Measurements from ENCODE around the gene ZNF331.

Gene ZNF331

DNA sequence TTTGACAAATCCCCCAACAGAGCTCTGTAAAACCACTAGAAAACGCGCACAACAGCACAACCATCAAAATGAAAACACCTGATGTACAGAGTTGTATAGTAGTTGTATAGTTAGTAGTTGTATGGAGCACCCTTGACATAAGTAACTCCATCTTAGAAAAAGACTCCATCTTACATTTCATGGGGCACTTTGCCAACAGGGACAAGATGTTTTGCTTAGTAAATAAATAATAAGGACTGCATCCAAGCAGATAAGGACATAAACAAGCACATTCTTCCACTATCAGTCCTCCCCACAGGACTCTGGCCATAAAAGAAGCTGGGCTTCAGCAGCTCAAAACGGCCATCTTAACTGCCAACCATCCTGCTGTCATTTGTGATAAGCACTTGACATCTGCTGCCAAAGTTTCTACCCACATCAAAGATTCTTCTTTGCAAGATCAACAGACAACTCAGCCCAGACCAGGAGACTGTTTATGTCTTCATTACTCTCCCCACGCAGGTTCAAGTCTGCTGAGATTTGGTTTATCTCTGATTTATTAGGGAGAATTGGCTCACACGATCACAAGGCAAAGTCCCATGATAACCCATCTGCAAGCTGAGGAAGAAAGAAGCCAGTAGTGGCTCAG, 20.7 kb upstream of the ZNF331 start:
- H3K4me3 ChIP-seq (ENCODE audit: low read depth, low read length), result no peak overlapping the region
- H3K9me3 ChIP-seq (ENCODE audit: control insufficient read depth, insufficient read depth, low read depth, low read length), result no peaks in the 10 kb centered on the region
- ChIA-PET POLR2A (no interaction called here), CTCF (no interaction called here)
- H3K27ac ChIP-seq (ENCODE audit: extremely low read depth, low read depth, low read length), result no peak overlapping the region
- no peaks in the 10 kb centered on the region for H3K4me1 ChIP-seq (ENCODE audit: control insufficient read depth, insufficient read depth, low read length)
- TF ChIP-seq ZNF48 (tag by site-specific recombination; IDR thresholded peaks at IDR 0.05), result no peak
- TF ChIP-seq, protein P1, sequence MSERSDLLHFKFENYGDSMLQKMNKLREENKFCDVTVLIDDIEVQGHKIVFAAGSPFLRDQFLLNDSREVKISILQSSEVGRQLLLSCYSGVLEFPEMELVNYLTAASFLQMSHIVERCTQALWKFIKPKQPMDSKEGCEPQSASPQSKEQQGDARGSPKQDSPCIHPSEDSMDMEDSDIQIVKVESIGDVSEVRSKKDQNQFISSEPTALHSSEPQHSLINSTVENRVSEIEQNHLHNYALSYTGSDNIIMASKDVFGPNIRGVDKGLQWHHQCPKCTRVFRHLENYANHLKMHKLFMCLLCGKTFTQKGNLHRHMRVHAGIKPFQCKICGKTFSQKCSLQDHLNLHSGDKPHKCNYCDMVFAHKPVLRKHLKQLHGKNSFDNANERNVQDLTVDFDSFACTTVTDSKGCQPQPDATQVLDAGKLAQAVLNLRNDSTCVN (tag by site-specific recombination; optimal IDR thresholded peaks at IDR 0.05), result no peak
- TF ChIP-seq TRIM28 (IDR thresholded peaks at IDR 0.05; ENCODE audit: borderline replicate concordance, low read length), result no peak
- TF ChIP-seq ZNF792 (tag by site-specific recombination; IDR thresholded peaks at IDR 0.05), result no peak
- TF ChIP-seq ZNF239 (tag by site-specific recombination; IDR thresholded peaks at IDR 0.05), result no peak
- TF ChIP-seq ZNF560 (tag by site-specific recombination; IDR thresholded peaks at IDR 0.05; ENCODE audit: borderline replicate concordance), result no peak
- H3K36me3 ChIP-seq (ENCODE audit: control insufficient read depth in 2 of 2, insufficient read depth in 1 of 2, low read length in 2 of 2), result no peaks in the 10 kb centered on the region

DNA sequence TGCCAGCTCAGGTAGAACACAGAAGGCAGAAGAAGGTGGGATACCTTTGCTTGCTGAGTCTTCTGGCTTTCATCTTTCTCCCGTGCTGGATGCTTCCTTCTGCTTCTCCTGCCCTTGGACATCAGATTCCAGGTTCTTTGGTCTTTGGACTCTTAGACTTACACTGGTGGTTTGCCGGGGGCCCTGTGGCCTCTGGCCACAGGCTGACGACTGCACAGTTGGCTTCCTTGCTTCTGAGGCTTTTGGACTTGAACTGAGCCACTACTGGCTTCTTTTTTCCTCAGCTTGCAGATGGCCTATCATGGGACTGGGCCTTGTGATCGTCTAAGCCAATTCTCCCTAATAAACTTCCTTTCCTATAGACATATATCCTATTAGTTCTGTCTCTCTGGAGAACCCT, 19.8 kb upstream of the ZNF331 start:
- Histone ChIP-seq H3K27ac (ENCODE audit: extremely low read depth, low read depth, low read length) (no peak overlapping the region), H3K4me1 (ENCODE audit: control insufficient read depth, insufficient read depth, low read length) (no peaks in the 10 kb centered on the region), H3K9me3 (ENCODE audit: control insufficient read depth, insufficient read depth, low read depth, low read length) (no peaks in the 10 kb centered on the region), H3K36me3 (ENCODE audit: control insufficient read depth in 2 of 2, insufficient read depth in 1 of 2, low read length in 2 of 2) (peaks cover 5 to 6% of the 10 kb centered on the region in 2 experiments), H3K4me3 (ENCODE audit: low read depth, low read length) (no peak overlapping the region)
- ChIA-PET POLR2A (no interaction called here), CTCF (no interaction called here)
- TF ChIP-seq ZNF747 (tag by site-specific recombination; IDR thresholded peaks at IDR 0.05), result no peak
- TF ChIP-seq, protein P2, sequence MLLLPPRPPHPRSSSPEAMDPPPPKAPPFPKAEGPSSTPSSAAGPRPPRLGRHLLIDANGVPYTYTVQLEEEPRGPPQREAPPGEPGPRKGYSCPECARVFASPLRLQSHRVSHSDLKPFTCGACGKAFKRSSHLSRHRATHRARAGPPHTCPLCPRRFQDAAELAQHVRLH (tag by site-specific recombination; IDR thresholded peaks at IDR 0.05), result no peak
- TF ChIP-seq ZSCAN16 (tag by site-specific recombination; IDR thresholded peaks at IDR 0.05), result no peak

DNA sequence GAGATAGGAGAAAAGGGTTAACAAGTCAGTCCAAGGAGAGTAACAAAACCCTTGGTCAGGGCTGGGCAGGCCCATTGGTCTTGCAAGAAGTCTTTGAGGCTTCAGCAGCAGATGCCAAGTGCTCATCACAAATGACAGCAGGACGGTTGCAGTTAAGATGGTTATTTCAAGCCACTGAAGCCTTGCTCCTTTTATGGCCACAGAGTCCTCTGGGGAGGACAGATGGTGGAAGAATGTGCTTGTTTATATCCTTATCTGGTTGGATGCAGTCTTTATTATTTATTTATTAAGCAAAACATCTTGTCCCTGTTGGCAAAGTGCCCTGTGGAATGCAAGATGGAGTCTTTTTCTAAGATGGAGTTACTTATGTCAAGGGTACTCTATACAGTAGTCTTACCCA, 19.2 kb upstream of the ZNF331 start:
- Histone ChIP-seq H3K27ac (ENCODE audit: extremely low read depth, low read depth, low read length) (no peak overlapping the region), H3K9me3 (ENCODE audit: control insufficient read depth, insufficient read depth, low read depth, low read length) (no peaks in the 10 kb centered on the region), H3K4me1 (ENCODE audit: control insufficient read depth, insufficient read depth, low read length) (no peaks in the 10 kb centered on the region), H3K4me3 (ENCODE audit: low read depth, low read length) (no peak overlapping the region), H3K36me3 (ENCODE audit: control insufficient read depth in 2 of 2, insufficient read depth in 1 of 2, low read length in 2 of 2) (peaks cover 8 to 11% of the 10 kb centered on the region in 2 experiments)
- POLR2A ChIA-PET, result no interaction called here
- CTCF ChIA-PET, result no interaction called here
- TF ChIP-seq ZNF19 (tag by site-specific recombination; IDR thresholded peaks at IDR 0.05; ENCODE audit: low read depth) (no peak), ZNF561 (tag by site-specific recombination; IDR thresholded peaks at IDR 0.05; ENCODE audit: borderline replicate concordance) (no peak), ZNF571 (tag by site-specific recombination; IDR thresholded peaks at IDR 0.05) (no peak), ZNF112 (tag by site-specific recombination; IDR thresholded peaks at IDR 0.05) (no peak)

DNA sequence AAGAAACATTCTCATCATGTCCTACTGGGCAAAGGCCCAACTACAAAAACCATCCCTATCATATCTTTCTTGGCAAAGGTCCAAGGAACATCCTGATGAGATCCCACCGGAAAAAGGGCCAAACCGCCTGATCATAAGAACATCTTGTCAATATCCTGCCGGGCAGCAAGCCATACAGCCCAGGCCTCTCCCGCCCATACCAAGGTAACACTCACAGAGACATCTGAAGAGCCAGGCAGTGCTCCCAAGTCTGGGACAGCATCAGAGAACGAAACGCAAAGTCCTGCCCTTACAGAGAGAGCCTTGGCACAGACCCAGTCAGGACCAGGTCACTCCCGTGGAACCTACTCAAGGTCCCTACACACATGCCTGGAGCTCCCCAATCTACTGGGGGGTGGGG, 18.5 kb upstream of the ZNF331 start:
- TF ChIP-seq ZNF600 (tag by site-specific recombination; IDR thresholded peaks at IDR 0.05) (no peak), ZNF416 (tag by site-specific recombination; IDR thresholded peaks at IDR 0.05) (no peak), ZNF366 (tag by site-specific recombination; conservative IDR thresholded peaks at IDR 0.05) (no peak), ZNF335 (tag by site-specific recombination; conservative IDR thresholded peaks at IDR 0.05) (no peak), ZNF202 (tag by site-specific recombination; IDR thresholded peaks at IDR 0.05; ENCODE audit: borderline replicate concordance) (no peak), ZNF292 (tag by site-specific recombination; IDR thresholded peaks at IDR 0.05; ENCODE audit: borderline replicate concordance, low read depth) (no peak), ZNF521 (tag by site-specific recombination; IDR thresholded peaks at IDR 0.05) (no peak), ZNF529 (tag by site-specific recombination; IDR thresholded peaks at IDR 0.05; ENCODE audit: insufficient replicate concordance) (no peak)
- TF ChIP-seq, protein P3, sequence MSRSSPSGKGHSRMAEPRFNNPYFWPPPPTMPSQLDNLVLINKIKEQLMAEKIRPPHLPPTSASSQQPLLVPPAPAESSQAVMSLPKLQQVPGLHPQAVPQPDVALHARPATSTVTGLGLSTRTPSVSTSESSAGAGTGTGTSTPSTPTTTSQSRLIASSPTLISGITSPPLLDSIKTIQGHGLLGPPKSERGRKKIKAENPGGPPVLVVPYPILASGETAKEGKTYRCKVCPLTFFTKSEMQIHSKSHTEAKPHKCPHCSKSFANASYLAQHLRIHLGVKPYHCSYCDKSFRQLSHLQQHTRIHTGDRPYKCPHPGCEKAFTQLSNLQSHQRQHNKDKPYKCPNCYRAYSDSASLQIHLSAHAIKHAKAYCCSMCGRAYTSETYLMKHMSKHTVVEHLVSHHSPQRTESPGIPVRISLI (tag by site-specific recombination; IDR thresholded peaks at IDR 0.05), result no peak
- TF ChIP-seq, protein P4, sequence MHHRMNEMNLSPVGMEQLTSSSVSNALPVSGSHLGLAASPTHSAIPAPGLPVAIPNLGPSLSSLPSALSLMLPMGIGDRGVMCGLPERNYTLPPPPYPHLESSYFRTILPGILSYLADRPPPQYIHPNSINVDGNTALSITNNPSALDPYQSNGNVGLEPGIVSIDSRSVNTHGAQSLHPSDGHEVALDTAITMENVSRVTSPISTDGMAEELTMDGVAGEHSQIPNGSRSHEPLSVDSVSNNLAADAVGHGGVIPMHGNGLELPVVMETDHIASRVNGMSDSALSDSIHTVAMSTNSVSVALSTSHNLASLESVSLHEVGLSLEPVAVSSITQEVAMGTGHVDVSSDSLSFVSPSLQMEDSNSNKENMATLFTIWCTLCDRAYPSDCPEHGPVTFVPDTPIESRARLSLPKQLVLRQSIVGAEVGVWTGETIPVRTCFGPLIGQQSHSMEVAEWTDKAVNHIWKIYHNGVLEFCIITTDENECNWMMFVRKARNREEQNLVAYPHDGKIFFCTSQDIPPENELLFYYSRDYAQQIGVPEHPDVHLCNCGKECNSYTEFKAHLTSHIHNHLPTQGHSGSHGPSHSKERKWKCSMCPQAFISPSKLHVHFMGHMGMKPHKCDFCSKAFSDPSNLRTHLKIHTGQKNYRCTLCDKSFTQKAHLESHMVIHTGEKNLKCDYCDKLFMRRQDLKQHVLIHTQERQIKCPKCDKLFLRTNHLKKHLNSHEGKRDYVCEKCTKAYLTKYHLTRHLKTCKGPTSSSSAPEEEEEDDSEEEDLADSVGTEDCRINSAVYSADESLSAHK (tag by site-specific recombination; IDR thresholded peaks at IDR 0.05), result no peak
- H3K4me3 ChIP-seq (ENCODE audit: low read depth, low read length), result no peak overlapping the region
- POLR2A ChIA-PET, result no interaction called here
- peaks cover 8 to 14% of the 10 kb centered on the region in 2 experiments for H3K36me3 ChIP-seq (ENCODE audit: control insufficient read depth in 2 of 2, insufficient read depth in 1 of 2, low read length in 2 of 2)
- H3K4me1 ChIP-seq (ENCODE audit: control insufficient read depth, insufficient read depth, low read length), result no peaks in the 10 kb centered on the region
- H3K27ac ChIP-seq (ENCODE audit: extremely low read depth, low read depth, low read length), result no peak overlapping the region
- CTCF ChIA-PET, result interaction anchor here (0.6 kb wide), 1 partner anchor 183 kb away, joined by 4 read pairs; no protein-coding TSS in a partner anchor
- no peaks in the 10 kb centered on the region for H3K9me3 ChIP-seq (ENCODE audit: control insufficient read depth, insufficient read depth, low read depth, low read length)
